ENCODE data around the gene LDLRAP1.

Gene LDLRAP1

DNA sequence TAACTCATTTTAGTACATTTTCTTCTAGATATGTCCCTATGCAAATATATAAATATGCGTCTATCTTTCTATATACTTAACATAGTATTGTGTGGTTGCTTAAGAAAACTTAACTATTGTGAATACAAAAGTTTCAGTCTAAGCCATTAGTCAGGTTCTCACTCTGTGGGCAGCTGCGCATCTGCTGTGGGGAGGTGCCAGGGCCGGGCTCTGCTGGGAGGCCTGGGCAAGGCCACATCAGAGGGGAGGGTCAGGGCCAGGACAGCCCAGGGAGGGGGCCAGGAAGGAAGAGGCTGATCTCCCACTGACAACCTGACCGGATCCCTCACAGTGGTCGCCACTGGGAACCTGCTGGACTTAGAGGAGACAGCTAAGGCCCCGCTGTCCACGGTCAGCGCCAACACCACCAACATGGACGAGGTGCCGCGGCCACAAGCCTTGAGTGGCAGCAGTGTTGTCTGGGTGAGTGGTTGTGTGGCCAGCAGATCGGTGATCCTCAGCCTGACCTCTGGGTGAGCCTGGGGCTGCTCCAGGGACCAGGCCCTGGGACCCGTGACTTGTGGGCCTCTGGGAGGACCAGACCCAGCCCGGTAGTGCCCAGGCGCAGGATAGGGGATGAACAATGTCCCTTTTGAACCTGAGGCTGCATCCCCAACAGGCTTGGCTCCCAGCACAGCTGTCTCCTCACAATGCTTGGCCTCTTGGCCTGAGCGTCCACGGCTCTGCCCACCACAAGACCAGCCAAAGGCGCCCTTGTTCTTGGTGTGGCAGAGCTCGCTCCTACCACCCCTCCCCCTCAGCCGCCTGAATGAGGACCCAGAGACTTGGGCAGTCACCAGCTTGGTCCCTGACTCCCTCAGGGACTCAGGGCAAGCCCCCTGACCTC, 20.2 kb downstream of the LDLRAP1 start:
- no peak for DNase-seq

- DNase-seq: no peak
These were observed 21.6 kb downstream of the LDLRAP1 start for GRCh38 chr1:25564777-25565574.

DNA sequence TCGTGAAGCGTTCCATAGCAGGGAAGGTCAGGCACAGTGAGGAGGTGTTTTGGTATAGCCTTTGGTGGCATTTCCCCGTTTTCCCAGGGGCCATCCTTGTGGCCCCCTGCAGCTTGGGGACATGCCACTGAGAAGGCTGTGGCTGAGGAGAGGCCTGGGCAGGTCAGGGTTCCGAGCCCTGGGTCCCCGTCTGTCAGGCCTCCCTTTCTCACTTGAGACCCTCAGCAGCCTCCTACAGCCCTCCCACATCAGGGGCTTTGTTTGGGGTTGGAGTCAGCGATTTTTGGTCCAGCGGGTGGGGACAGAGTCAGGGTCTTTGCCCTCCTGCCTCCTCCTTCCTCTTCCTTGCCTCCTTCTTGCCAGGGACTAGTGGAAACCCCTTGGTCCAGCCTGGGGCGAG, 22.2 kb downstream of the LDLRAP1 start:
- DNase-seq: no peak

GRCh38 chr1:25566176-25566729, 22.8 kb downstream of the LDLRAP1 start:
- DNase-seq: no peak

- DNase-seq: no peak
These were observed 23.4 kb downstream of the LDLRAP1 start for GRCh38 chr1:25566730-25567341.

GRCh38 chr1:25567710-25568089, 24.3 kb downstream of the LDLRAP1 start:
- no peak for DNase-seq

DNA sequence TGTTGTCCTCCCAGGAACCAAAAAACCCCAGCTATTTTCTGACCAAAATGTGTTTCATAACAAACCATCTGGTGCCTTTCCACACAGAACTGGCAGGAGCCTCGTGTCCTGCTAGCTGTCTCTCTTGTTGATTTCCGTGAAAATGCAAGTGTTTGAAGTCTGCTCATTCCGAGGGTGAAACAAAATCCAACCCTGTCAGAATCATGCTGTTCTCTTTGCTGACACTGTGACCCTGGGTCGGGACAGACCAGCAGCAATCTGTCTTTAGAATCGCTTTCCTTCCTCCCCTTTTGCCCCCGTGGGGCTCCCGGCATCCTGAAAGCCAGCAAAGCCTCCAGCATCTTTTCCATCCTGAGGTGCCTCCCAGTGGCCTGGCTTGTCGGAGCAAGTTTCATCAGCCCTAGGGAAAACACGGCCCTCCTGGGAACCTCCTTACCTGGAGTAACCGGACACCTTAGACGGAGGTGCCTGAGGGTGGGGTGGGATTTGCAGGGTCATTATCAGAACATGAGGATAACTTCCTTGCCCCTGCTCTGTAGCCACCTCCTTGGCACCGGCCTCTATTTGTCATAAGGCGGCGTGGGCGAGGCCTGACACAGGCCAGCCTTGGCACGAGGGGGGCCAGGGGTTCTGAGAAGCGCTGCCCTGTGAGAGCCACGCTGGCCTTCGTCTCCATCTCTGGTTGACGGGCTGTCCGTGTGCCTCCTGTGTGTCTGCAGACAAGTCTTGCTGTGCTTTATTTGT, 24.9 kb downstream of the LDLRAP1 start:
- DNase-seq: no peak

DNA sequence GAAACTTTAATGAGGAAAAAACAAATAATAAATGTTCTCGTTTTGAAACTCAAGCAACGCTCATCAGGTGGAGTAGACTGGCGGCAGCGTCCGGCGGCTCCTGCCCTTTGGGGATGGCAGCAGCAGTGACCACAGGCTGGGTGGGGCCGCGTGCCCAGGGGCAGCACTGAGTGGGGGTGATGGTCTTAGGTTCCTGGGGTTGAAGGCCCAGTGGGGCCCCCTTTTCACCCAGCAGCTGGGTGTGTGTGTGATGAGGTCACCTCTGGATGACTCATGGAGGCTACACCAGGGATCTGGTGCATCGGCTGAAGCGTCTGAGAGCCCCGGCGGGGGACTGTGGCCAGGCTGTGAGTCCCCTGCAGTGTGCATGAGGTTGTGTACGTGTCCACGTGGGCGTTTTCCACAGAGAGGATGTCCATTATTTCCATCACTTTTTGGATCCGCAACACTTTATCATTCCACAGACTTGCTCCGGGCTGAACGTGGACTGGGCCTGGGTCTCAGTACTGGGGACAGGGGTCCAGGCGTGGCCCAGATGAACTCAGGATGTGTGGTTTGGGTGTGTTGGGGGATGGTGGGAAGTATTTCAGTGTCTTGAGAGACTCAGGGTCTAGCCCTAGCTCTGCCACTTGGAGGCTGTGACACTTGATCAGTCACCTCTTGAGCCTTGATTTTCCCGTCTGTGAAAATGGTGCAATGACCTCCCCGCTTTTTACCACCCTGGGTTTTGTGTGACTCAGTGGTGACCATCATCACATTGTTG, 25.6 kb downstream of the LDLRAP1 start:
- peak; percentile 61 for DNase-seq

- peak; percentile 80 for DNase-seq
These were observed 26.4 kb downstream of the LDLRAP1 start for GRCh38 chr1:25569597-25570396.

GRCh38 chr1:25570798-25571521, 27.6 kb downstream of the LDLRAP1 start:
- no peak for DNase-seq

- DNase-seq: no peak
These were observed 28.1 kb downstream of the LDLRAP1 start for GRCh38 chr1:25571522-25571970.

DNA sequence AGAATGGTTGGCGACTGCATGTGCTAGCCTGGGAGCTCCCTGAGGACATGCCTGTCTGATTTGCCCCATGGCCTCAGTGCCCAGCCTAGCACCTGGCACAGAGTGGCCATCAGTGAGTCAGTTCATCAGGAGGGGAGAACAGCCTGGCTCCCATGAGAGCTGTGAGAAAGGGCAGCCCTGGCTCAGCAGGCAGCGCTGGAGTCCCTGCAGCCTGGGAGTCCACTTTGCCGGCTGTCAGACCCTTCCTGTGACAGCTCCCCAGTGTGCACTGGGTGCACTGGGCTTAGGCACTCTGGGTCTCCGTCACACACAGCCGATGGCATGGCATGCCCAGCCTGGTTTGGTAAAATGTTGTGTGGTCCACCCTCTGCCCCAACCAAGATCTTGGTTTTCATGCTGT, 28.7 kb downstream of the LDLRAP1 start:
- DNase-seq: no peak

DNA sequence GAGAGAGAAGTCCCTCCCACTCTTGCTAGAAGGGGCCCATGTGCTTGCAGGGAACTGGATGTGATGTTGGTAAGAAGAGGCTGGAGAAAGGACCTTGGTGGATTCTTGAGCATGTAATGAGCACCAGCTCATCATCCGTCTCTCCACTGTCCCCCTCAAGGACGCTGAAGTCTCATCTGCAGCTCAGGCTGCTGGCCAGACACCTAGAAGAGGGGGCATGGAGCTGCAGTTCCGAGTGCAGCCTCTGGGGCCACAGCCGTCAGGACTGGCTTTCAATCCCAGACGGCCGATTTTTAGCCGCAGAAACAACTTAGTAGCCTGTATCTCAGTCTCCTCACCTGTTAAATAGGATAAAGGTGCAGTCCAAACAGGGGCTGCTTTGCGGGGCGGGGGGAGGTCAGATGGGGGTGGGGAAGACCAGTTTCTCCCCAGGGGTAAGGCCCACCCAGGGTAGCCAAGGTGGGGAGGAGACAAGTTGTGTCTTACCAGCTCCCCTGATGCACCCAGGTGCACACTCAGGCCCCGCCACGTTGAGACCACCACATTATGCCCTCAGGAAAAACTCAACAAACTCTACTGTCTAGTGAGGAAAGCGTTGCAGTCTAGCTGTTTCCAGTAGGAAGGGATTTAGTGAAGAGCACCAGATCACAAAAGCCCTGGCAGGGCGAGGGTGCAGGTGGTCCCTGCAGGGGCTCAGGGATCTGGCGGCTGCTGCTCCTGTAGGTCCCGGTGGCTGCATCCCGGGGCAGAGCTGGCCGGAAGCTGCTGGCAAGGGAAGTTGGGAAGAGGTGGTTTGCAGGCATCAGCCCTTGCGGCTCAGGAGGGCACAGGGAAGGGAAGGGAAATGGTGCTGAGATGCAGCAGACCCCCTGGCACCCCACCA, 29.5 kb downstream of the LDLRAP1 start:
- DNase-seq: peak; percentile 78

DNA sequence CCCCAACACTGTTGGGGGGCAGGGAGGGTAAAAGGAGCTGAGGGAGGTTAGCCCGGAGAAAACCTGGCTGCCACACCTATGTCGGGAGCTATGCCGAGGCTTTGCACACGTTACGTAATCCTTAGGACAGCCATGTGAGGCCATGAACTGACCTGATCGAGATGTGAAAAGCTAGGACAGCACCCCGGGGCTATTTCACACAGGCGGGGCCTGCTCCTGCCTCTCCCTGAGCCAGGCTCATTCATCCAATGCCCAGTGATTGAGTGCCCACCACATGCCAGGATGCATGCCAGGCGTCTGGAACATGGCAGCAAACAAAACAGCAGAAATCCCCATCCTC, 30.2 kb downstream of the LDLRAP1 start:
- DNase-seq: no peak

DNA sequence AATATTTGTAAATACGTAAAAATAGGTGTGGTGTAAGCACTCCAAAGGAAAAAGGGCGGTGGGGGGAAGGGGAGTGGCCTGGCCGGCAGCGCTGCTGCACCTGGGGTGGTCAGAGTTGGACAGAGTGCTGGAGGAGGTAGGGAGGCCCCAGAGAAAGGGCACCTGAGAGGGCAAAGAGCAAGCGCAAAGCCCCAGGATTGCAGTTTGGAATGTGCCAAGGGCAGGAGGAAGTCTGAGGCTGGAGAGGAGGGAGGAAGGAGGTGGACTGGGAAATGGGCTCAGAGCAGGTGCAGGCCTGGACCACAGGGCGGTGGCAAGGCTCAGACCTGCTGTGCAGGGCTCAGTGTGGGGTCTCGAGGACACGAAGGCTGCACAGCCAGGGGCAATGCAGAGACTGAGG, 30.6 kb downstream of the LDLRAP1 start:
- no peak for DNase-seq

DNA sequence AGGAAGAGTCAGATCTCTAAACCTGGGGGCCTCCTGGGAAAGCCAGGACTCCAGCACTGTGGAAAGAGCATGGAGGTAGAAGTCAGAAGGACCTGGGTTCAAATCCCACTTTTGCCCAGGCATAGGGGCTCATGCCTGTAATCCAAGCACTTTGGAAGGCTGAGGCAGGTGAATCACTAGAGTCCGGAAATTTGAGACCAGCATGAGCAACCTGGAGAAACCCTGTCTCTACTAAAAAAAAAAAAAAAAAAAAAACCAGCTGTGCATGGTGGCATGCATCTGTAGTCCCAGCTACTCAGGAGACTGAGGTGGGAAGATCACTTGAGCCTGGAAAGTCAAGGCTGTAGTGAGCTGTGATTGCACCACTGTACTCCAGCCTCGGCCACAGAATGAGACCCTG, 31.8 kb downstream of the LDLRAP1 start:
- DNase-seq: peak; percentile 30

DNA sequence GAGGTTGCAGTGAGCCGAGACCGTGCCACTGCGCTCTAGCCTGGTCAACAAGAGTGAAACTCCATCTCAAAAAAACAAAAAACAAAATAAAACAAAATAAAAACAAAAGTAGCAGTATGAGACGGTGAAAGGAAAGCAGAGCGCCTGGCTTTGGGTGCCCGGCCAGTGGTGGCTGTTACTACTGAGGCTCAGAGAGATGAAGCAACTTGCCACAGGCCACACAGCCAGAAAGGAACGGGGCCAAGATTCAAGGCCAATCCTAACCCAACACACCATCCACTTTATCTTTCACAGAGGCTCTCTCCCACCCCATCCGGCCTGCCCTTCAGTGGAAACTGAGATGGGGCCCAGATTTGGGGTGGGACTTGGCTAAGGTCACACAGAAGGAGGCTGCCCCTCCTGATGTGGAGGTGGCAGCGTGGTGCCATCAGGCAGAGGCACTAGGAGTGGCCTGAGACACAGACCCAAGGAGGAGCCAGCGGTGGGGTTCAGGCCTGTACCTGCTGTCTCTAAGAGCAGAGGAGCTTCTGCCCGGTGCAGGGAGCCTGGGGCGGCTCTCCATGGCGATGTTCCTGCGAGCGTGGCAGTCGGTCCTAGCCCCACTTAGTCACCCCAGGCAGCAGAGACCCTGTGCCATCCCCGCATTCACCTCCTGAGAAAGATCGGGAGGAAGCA, 33.2 kb downstream of the LDLRAP1 start:
- no peak for DNase-seq

DNA sequence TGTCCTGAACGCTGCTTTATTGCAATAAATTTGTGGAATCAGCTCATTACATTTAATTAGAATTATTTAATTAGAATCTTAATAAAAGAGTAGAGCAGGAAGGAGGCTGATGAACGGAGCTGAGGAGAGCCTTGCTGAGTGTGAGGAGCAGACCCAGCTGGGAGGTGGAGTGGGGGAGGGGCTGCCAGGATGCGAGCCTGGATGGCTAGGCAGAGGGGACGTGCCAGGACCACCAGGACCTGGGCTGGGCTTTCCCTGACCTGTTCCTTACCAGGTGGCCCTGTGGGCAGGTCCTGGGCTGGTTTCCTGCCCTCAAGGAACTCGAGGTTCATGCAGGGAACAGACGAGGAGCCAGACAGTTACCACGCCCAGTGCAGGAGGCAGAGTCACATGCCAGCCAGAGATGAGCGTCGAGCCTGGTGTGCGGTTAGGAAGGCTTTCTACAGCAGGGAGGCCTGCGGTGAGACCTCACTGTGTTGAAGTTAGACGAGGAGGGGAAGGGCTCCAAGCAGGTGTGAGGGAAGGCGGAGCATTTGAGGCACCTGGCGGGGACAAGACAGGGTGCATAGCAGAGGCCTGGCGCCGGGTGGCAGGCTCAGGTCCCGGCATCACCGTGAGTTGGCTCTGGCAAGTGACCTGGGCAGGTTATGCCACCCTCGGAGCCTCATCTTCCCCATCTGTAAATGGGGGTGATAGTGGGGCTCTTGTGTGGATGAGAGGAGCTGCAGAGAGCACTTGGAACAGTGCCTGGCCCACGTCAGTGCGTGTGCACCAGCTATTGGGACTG, 33.9 kb downstream of the LDLRAP1 start:
- DNase-seq: no peak
